Karpas-422 (cell line): Measurements from ENCODE around the gene FAM171A1. TPM values are rescaled to one million over a fixed set of nuclear protein-coding genes. Genes with fewer than 3 reads are reported as not detected.
A peak's percentile ranks its signal among the peaks of the same experiment; 100 is the strongest.
"Not testable (repeated sequence)": the region's sequence is repeated elsewhere in the genome, so short reads cannot be mapped to it uniquely, and the experiment has no call there.

Source experiments
- DNase-seq: peaks from one replicate; pipeline ENCODE4 v3.0.0-alpha.2; 2015
- H2AFZ ChIP-seq: fragments of 200-600 bp; sonication (generic); 2 replicates; pipeline ENCODE4 v1.6.1; 2014; ENCODE audit warnings: antibody characterized with exemption, low read length, mixed read lengths
- H3K27ac ChIP-seq: fragments of 200-600 bp; sonication (generic); 2 replicates; pipeline ENCODE4 v1.5.1; 2014; ENCODE audit warnings: mild to moderate bottlenecking, low read length, moderate library complexity
- H3K27me3 ChIP-seq: fragments of 200-600 bp; sonication (generic); 2 replicates; pipeline ENCODE4 v1.6.1; 2014; ENCODE audit warnings: low read length, mixed read lengths
- H3K36me3 ChIP-seq: fragments of 200-600 bp; sonication (generic); 2 replicates; pipeline ENCODE4 v1.6.1; 2014; ENCODE audit warnings: low read length, mixed read lengths; ENCODE audit not compliant: insufficient read depth
- H3K4me1 ChIP-seq: fragments of 200-600 bp; sonication (generic); 2 replicates; pipeline ENCODE4 v1.6.1; 2014; ENCODE audit warnings: mild to moderate bottlenecking, low read length, mixed read lengths
- H3K4me2 ChIP-seq: fragments of 200-600 bp; sonication (generic); 2 replicates; pipeline ENCODE4 v1.6.1; 2014; ENCODE audit warnings: low read length, low read depth, mild to moderate bottlenecking; ENCODE audit not compliant: poor library complexity, severe bottlenecking
- H3K4me3 ChIP-seq: fragments of 200-600 bp; sonication (generic); 2 replicates; pipeline ENCODE4 v1.5.1; 2014; ENCODE audit warnings: mild to moderate bottlenecking, antibody characterized with exemption, low read length, mixed read lengths
- H3K79me2 ChIP-seq: fragments of 200-600 bp; sonication (generic); 2 replicates; pipeline ENCODE4 v1.6.1; 2014; ENCODE audit warnings: mild to moderate bottlenecking, low read length, mixed read lengths
- H3K9ac ChIP-seq: fragments of 200-600 bp; sonication (generic); 2 replicates; pipeline ENCODE4 v1.6.0; 2014; ENCODE audit warnings: low read length
- H3K9me2 ChIP-seq: fragments of 200-600 bp; sonication (generic), shearing (Covaris generic); replicated peaks from 2 replicates; pipeline ENCODE4 v1.6.0; 2014; ENCODE audit warnings: mild to moderate bottlenecking, low read length, moderate library complexity; ENCODE audit not compliant: insufficient read depth
- H3K9me3 ChIP-seq: fragments of 300-700, 200-600 bp; sonication (generic); 2 replicates; pipeline ENCODE4 v1.6.1; 2014; ENCODE audit warnings: low read length, mixed read lengths
- H4K20me1 ChIP-seq: fragments of 200-600 bp; sonication (generic); 2 replicates; pipeline ENCODE4 v1.6.1; 2014; ENCODE audit warnings: mild to moderate bottlenecking, antibody characterized with exemption, low read length, low read depth; ENCODE audit not compliant: insufficient read depth
- total RNA-seq: library from RNA; depleted of rRNA; stranded (reverse); fragments of >200 nt; shearing (Covaris generic); gene quantifications from 2 replicates; pipeline ENCODE4 v1.2.3, GENCODE V29; 2014; ENCODE audit warnings: low replicate concordance; rRNA removed

The FAM171A1 gene
- not detected in 2 replicates for total RNA-seq

DNA sequence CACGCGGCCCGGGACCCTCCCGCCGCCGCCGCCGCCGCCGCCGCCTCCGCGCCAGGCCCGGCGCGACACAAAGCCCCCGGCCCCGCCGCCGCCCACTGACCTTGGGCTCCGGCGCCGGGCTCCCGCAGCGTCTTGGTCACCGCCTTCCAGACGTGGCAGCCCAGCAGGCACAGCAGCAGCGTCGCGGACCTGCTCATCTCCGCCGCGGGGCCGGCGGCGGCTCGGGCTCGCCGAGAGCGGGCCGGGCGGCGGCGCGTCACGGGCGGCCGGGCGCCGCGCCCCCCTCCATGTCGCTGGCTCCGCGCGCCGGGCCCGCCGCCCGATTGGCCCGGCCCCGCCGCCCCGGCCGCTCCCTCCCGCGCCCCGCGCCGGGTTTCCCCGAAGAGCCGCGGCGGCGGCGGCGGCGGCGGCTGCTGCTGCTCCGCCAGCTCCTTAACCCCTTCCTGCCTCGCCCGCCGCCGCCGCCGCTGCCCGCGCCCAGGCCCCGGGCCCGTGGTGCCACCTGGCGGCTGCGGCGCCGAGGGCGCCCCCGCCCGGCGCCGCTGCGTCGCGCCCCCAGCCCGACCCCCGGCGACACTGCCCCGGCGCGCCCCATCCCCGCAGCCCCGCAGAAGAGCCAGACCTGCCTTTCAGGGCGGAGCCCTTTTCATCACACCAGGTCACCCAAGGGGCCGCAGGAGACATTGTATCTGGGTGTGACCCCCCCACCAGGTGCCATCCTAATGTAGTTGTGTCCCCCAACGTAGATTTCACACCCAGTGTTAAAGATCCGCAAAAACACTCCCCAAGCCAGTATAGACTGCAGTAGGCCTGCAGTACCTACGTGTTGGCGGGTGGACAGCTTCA, at the start of gene FAM171A1:
Gene FAM171A1, minus strand, starts transcription at position 434 of the 846 bp plus-strand sequence. Its CDS starts 237 bp downstream, at position 197.
- Histone ChIP-seq H2AFZ (no peak within 1 kb of the TSS), H3K27ac (no peak within 1 kb of the TSS)

DNA sequence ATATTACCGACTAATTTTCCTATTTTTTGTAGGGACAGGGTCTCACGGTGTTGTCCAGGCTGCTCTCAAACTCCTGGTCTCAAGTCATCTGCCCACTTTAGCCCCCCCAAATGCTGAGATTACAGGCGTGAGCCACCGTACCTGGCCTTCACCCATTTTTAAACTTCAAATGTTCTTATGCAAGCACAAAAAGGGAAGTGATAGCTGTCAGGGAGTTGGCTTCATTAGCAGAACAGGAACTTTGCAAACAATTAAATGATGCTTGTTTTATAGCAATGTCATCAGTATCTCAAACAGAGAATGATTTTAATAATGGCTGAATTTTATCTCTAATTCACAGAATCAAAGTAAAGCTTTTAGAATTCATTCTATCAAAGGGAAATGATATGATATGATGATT, 49.8 kb upstream of the FAM171A1 start:
- Histone ChIP-seq H3K4me1 (no peaks in the 10 kb centered on the region), H2AFZ (no peak overlapping the region), H3K4me2 (no peak overlapping the region), H3K36me3 (no peaks in the 10 kb centered on the region), H3K27me3 (no peaks in the 10 kb centered on the region), H3K9me2 (no peaks in the 10 kb centered on the region), H3K27ac (no peak overlapping the region), H3K9ac (no peak overlapping the region), H3K4me3 (no peak overlapping the region), H3K79me2 (no peaks in the 10 kb centered on the region), H4K20me1 (no peaks in the 10 kb centered on the region), H3K9me3 (no peaks in the 10 kb centered on the region)
- DNase-seq = peak; percentile 52

More for the DNA sequence above, at the start of gene FAM171A1:
- no peaks in the 10 kb centered on the region for H3K9me2 ChIP-seq
- H3K4me2 ChIP-seq = no peak within 1 kb of the TSS
- no peak within 1 kb of the TSS for H3K4me3 ChIP-seq
- no peaks in the 10 kb centered on the region for H3K9me3 ChIP-seq
- no peaks in the 10 kb centered on the region for H3K4me1 ChIP-seq
- no peaks in the 10 kb centered on the region for H4K20me1 ChIP-seq
- H3K9ac ChIP-seq = no peak within 1 kb of the TSS
- no peaks in the 10 kb centered on the region for H3K27me3 ChIP-seq
- DNase-seq = peak; percentile 44
- H3K36me3 ChIP-seq = no peaks in the 10 kb centered on the region
- H3K79me2 ChIP-seq = no peaks in the 10 kb centered on the region

DNA sequence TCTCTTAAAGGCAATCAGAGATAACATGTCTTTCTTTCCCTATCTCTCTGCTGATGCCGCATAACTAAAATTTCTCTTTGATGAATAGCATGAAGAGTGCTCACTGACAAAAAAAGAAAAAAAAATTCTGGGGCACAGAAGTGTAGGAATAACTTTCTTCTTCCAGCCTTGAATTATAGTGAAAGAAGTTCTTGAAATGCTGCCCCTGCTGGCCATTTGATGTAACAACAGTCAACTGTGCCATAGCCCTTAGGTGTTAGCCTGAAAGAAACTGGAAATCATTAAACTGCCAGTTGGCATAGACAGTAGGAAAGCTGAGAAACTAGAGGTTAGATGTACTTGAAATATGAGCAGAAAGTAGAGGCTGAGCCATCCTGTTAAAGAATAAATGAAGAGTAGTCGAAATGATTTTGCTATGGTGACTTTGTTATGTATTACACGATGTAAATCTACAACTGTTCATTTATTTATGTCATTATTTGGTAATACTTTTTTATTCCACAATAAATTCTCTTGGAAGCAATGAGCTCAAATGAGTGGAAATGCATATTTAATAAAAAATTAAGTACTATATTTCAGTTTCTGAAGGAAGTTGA, 48.3 kb upstream of the FAM171A1 start:
- no peak overlapping the region for H3K4me2 ChIP-seq
- no peaks in the 10 kb centered on the region for H3K9me2 ChIP-seq
- no peak overlapping the region for H3K4me3 ChIP-seq
- H4K20me1 ChIP-seq = no peaks in the 10 kb centered on the region
- no peaks in the 10 kb centered on the region for H3K79me2 ChIP-seq
- H3K27ac ChIP-seq = no peak overlapping the region
- H3K9me3 ChIP-seq = no peaks in the 10 kb centered on the region
- H2AFZ ChIP-seq = no peak overlapping the region
- no peaks in the 10 kb centered on the region for H3K4me1 ChIP-seq
- DNase-seq = peak; percentile 74
- no peak overlapping the region for H3K9ac ChIP-seq
- H3K27me3 ChIP-seq = no peaks in the 10 kb centered on the region
- no peaks in the 10 kb centered on the region for H3K36me3 ChIP-seq

DNA sequence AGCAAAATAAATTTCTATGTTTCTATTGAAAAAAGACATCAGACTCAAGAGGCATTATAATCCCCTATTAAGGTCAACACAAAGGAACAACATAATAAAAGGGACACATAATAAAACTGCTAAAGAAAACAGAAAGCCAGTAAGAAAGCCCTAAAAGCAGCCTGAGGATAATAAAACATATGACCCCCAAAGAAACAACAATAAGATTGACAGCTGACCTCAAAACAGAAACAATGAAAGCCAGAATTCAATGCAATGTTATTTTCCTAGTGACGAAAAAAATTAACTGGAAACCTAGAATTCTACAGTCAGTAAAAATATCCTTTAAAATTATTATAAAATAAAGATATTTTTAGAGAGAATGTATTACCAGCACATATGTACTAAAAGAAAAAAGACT, 44.9 kb upstream of the FAM171A1 start:
- Histone ChIP-seq H3K9me2 (no peaks in the 10 kb centered on the region), H3K9me3 (no peaks in the 10 kb centered on the region)

DNA sequence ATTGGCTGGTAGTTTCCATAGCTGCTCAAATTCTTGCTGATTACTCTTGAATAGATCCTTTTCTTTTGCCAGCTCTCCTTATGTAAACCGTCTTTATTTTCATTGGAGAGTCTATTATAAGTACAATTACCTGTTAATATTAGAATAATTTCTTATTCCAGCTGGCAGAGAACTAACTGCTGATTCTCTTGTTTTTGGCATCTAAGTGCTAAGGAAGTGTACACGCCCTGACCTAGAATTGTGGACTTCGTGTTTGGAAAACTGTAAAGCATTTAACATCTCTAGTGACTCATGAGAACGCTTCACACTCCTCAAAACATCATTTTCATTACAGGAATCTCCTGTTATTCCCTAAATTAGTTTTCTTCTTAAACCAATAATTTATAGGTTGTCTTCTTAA, 39.9 kb upstream of the FAM171A1 start:
- H3K4me3 ChIP-seq = no peak overlapping the region
- no peak overlapping the region for H3K27ac ChIP-seq
- no peaks in the 10 kb centered on the region for H4K20me1 ChIP-seq
- H3K9me2 ChIP-seq = no peaks in the 10 kb centered on the region
- no peak overlapping the region for H2AFZ ChIP-seq
- H3K9me3 ChIP-seq = no peaks in the 10 kb centered on the region
- no peaks in the 10 kb centered on the region for H3K4me1 ChIP-seq
- H3K36me3 ChIP-seq = no peaks in the 10 kb centered on the region
- no peak overlapping the region for H3K9ac ChIP-seq
- H3K79me2 ChIP-seq = no peaks in the 10 kb centered on the region
- no peak overlapping the region for H3K4me2 ChIP-seq
- no peaks in the 10 kb centered on the region for H3K27me3 ChIP-seq
- DNase-seq = no peak

More for the DNA sequence above, 44.9 kb upstream of the FAM171A1 start:
- no peak overlapping the region for H3K27ac ChIP-seq
- no peak overlapping the region for H3K4me3 ChIP-seq
- H3K9ac ChIP-seq = no peak overlapping the region
- no peaks in the 10 kb centered on the region for H3K79me2 ChIP-seq
- no peak overlapping the region for H2AFZ ChIP-seq
- no peaks in the 10 kb centered on the region for H3K27me3 ChIP-seq
- no peaks in the 10 kb centered on the region for H3K4me1 ChIP-seq
- DNase-seq = no peak
- H4K20me1 ChIP-seq = no peaks in the 10 kb centered on the region
- no peak overlapping the region for H3K4me2 ChIP-seq
- H3K36me3 ChIP-seq = no peaks in the 10 kb centered on the region

DNA sequence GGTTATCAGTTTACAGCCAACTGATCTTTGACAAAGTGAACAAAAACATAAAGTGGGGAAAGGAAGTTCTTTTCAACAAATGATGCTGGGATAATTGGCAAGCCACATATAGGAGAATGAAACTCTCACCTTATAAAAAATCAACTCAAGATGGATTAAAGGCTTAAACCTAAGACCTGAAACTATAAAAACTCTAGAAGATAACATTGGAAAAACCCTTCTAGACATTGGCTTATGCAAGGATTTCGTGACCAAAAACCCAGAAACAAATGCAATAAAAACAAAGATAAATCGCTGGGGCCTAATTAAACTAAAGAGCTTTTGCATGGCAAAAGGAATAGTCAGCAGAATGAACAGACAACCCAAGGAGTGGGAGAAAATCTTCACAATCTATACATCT, 38.3 kb upstream of the FAM171A1 start:
- H3K27me3 ChIP-seq, H3K9me2 ChIP-seq, H3K4me2 ChIP-seq, H3K79me2 ChIP-seq, H3K4me3 ChIP-seq, H3K9ac ChIP-seq, H3K9me3 ChIP-seq, H2AFZ ChIP-seq, H3K36me3 ChIP-seq, H3K27ac ChIP-seq, DNase-seq, H3K4me1 ChIP-seq, H4K20me1 ChIP-seq: not testable (repeated sequence)

DNA sequence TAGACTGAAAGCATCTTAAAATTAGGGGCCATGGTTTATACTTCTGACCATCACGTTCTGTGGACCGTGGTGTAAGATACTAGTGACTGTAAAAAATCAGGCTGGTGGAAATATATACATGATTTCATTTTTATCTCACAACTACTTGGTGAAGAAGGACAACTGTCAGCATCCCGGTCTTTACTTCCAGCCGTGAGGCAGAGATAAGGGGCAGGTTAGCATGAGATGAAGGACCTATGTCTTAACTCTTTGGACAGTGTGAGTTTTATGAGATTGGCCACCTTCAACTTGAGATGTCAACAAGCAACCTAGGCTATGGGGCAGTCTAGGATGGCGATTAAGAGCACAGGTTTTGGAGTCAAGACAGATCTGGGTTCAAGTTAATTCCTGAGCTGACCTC, 37.5 kb upstream of the FAM171A1 start:
- H3K27ac ChIP-seq = no peak overlapping the region
- no peaks in the 10 kb centered on the region for H3K4me1 ChIP-seq
- H3K4me3 ChIP-seq = no peak overlapping the region
- no peak overlapping the region for H3K4me2 ChIP-seq
- H3K9ac ChIP-seq = no peak overlapping the region
- no peak overlapping the region for H2AFZ ChIP-seq
- no peak for DNase-seq
- H3K79me2 ChIP-seq = no peaks in the 10 kb centered on the region
- H3K9me2 ChIP-seq = no peaks in the 10 kb centered on the region
- no peaks in the 10 kb centered on the region for H3K36me3 ChIP-seq
- no peaks in the 10 kb centered on the region for H4K20me1 ChIP-seq
- H3K27me3 ChIP-seq = no peaks in the 10 kb centered on the region
- H3K9me3 ChIP-seq = no peaks in the 10 kb centered on the region

DNA sequence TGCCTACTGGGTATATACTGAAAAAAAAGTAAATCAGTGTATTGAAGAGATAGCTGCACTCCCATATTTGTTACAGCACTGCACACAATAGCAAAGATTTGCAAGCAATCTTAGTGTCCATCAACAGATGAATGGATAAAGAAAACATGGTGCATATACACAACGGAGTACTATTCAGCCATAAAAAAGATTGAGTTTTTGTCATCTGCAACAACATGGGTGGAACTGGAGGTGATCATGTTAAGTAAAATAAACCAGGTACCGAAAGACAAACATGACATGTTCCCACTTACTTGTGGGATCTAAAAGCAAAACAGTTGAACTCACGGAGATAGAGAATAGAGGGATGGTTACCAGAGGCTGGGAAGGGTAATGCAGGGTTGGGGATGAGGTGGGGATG, 34.2 kb upstream of the FAM171A1 start:
- no peaks in the 10 kb centered on the region for H3K4me1 ChIP-seq
- H3K4me3 ChIP-seq = no peak overlapping the region
- no peaks in the 10 kb centered on the region for H3K9me2 ChIP-seq
- no peaks in the 10 kb centered on the region for H3K27me3 ChIP-seq
- no peak overlapping the region for H2AFZ ChIP-seq
- no peaks in the 10 kb centered on the region for H3K9me3 ChIP-seq
- H3K79me2 ChIP-seq = no peaks in the 10 kb centered on the region
- H3K4me2 ChIP-seq = no peak overlapping the region
- H3K9ac ChIP-seq = no peak overlapping the region
- H3K36me3 ChIP-seq = no peaks in the 10 kb centered on the region
- DNase-seq = no peak
- no peak overlapping the region for H3K27ac ChIP-seq
- no peaks in the 10 kb centered on the region for H4K20me1 ChIP-seq
